OCI-LY1 (cell line): ENCODE data around the gene ANKMY1.

ENCODE experiments used
- EZH2 ChIP-seq: fragments of 200-600 bp; sonication (generic), shearing (Covaris generic); IDR thresholded peaks from 2 replicates; pipeline ENCODE4 v1.8.0; 2017; ENCODE audit warnings: borderline replicate concordance, mixed run types, mild to moderate bottlenecking, antibody characterized with exemption, low read length, moderate library complexity, mixed read lengths
- TF ChIP-seq, protein P1 (sequence below): fragments of 200-600 bp; sonication (generic), shearing (Covaris generic); IDR thresholded peaks from 2 replicates; pipeline ENCODE4 v1.5.1; 2017; ENCODE audit warnings: mild to moderate bottlenecking, antibody characterized with exemption, low read length, moderate library complexity, mixed read lengths

GRCh38 chr2:240456447-240457222, 101.2 kb downstream of the ANKMY1 start:
- TF ChIP-seq, protein P1, sequence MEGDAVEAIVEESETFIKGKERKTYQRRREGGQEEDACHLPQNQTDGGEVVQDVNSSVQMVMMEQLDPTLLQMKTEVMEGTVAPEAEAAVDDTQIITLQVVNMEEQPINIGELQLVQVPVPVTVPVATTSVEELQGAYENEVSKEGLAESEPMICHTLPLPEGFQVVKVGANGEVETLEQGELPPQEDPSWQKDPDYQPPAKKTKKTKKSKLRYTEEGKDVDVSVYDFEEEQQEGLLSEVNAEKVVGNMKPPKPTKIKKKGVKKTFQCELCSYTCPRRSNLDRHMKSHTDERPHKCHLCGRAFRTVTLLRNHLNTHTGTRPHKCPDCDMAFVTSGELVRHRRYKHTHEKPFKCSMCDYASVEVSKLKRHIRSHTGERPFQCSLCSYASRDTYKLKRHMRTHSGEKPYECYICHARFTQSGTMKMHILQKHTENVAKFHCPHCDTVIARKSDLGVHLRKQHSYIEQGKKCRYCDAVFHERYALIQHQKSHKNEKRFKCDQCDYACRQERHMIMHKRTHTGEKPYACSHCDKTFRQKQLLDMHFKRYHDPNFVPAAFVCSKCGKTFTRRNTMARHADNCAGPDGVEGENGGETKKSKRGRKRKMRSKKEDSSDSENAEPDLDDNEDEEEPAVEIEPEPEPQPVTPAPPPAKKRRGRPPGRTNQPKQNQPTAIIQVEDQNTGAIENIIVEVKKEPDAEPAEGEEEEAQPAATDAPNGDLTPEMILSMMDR: no peak
- no peak for TF ChIP-seq EZH2
